NCI-H2227 treated with DMSO at 0.1 percent for 48 hours (cell line): ENCODE results near the gene PRR5L.
A peak's percentile ranks its signal among the peaks of the same experiment; 100 is the strongest.
"Not testable (repeated sequence)": the region's sequence is repeated elsewhere in the genome, so short reads cannot be mapped to it uniquely, and the experiment has no call there.

Experiments
- DNase-seq: peaks from one replicate; lab custom pipeline; 2025; lab: John Stamatoyannopoulos, UW

Gene PRR5L

GRCh38 chr11:36462321-36462720 lies 166.2 kb downstream of the PRR5L start:
- no peak for DNase-seq

GRCh38 chr11:36463781-36464180 lies 167.7 kb downstream of the PRR5L start:
- no peak for DNase-seq

GRCh38 chr11:36464720-36465119 lies 168.6 kb downstream of the PRR5L start:
- no peak for DNase-seq

GRCh38 chr11:36465449-36466163 lies 169.5 kb downstream of the PRR5L start:
- DNase-seq, result no peak

GRCh38 chr11:36467012-36467411 lies 170.9 kb downstream of the PRR5L start:
- no peak for DNase-seq

- no peak for DNase-seq
Measured at GRCh38 chr11:36467916-36468315, 171.8 kb downstream of the PRR5L start.

GRCh38 chr11:36469063-36469462 lies 173.0 kb downstream of the PRR5L start:
- no peak for DNase-seq

- no peak for DNase-seq
Measured at GRCh38 chr11:36469881-36470802, 174.1 kb downstream of the PRR5L start.

GRCh38 chr11:36471577-36471976 lies 175.5 kb downstream of the PRR5L start:
- no peak for DNase-seq

- DNase-seq, result no peak
Measured at GRCh38 chr11:36475192-36475591, 179.1 kb downstream of the PRR5L start.

- DNase-seq, result peak; percentile 76
Measured at GRCh38 chr11:36478700-36479329, 182.7 kb downstream of the PRR5L start.

- DNase-seq, result no peak
Measured at GRCh38 chr11:36480833-36481232, 184.7 kb downstream of the PRR5L start.

- DNase-seq, result not testable (repeated sequence)
Measured at GRCh38 chr11:36483042-36483441, 187.0 kb downstream of the PRR5L start.

- no peak for DNase-seq
Measured at GRCh38 chr11:36485298-36486002, 189.4 kb downstream of the PRR5L start.

GRCh38 chr11:36487619-36488018 lies 191.5 kb downstream of the PRR5L start:
- no peak for DNase-seq

- DNase-seq, result no peak
Measured at GRCh38 chr11:36488096-36488495, 192.0 kb downstream of the PRR5L start.

- DNase-seq, result no peak
Measured at GRCh38 chr11:36490026-36490806, 194.1 kb downstream of the PRR5L start.

GRCh38 chr11:36492724-36493304 lies 196.7 kb downstream of the PRR5L start:
- DNase-seq, result peak; percentile 27

GRCh38 chr11:36493332-36493731 lies 197.2 kb downstream of the PRR5L start:
- no peak for DNase-seq

GRCh38 chr11:36498721-36499120 lies 202.6 kb downstream of the PRR5L start:
- DNase-seq, result no peak

- DNase-seq, result no peak
Measured at GRCh38 chr11:36499315-36499714, 203.2 kb downstream of the PRR5L start.
